Heart right ventricle (tissue), 16 donors: ENCODE measurements around the gene CPLX3. TPM values are rescaled to one million over a fixed set of nuclear protein-coding genes. Genes with fewer than 3 reads are reported as not detected.

ENCODE experiments used
- ATAC-seq, 8 donors: fragments of 200-7000 bp; cut with Tn5 transposase; one replicate each; pipeline ENCODE4 v1.9.1; 2020; ENCODE audit warnings: mild to moderate bottlenecking in 8 of 8, moderate library complexity in 8 of 8, moderate number of reproducible peaks in 1 of 8
- DNase-seq, 2 donors: peaks; one replicate each; pipeline ENCODE4 v3.0.0-alpha.2; 2020
- H3K27ac ChIP-seq, 10 donors: fragments of 200-600 bp; sonication (generic) in 2 of 10; one replicate each; pipeline versions ENCODE4 v1.5.0 to v1.8.0; 2020 to 2022; ENCODE audit warnings: mild to moderate bottlenecking in 3 of 10
- H3K27me3 ChIP-seq, 7 donors: fragments of 200-600 bp; one replicate each; pipeline ENCODE4 v1.8.0; 2021 to 2022; ENCODE audit warnings: mild to moderate bottlenecking in 2 of 7
- H3K36me3 ChIP-seq, 9 donors: fragments of 200-600 bp; sonication (generic) in 1 of 9; one replicate each; pipeline versions ENCODE4 v1.5.0 to v1.8.0; 2020 to 2022; ENCODE audit warnings: mild to moderate bottlenecking in 2 of 9
- H3K4me1 ChIP-seq, 9 donors: fragments of 200-600 bp; sonication (generic) in 1 of 9; one replicate each; pipeline versions ENCODE4 v1.5.0 to v1.8.0; 2020 to 2022; ENCODE audit warnings: mild to moderate bottlenecking in 4 of 9
- H3K4me3 ChIP-seq, 10 donors: fragments of 200-600 bp; sonication (generic) in 2 of 10; one replicate each; pipeline versions ENCODE4 v1.5.0 to v1.8.0; 2020 to 2022; ENCODE audit warnings: mild to moderate bottlenecking in 7 of 10, moderate library complexity in 2 of 10
- H3K9me3 ChIP-seq, 11 donors: fragments of 200-600 bp in 10 of 11; sonication (generic) in 2 of 11; one replicate each; pipeline versions ENCODE4 v1.5.0 to v1.8.0; 2013 to 2022; ENCODE audit warnings: mild to moderate bottlenecking in 2 of 11, control low read depth in 1 of 11, moderate library complexity in 1 of 11
- WGBS, 2 donors: extraction: QIAGEN DNeasy Blood & Tissue Kit; methylation state at CpG; one replicate each; pipeline ENCODE4 v1.1.7; 2013; ENCODE audit warnings: inconsistent platforms in 1 of 2; 5-methylcytosine and 5-hydroxymethylcytosine counted together
- intact Hi-C, 10 donors: fragments of 100-400 bp; cut with DNase I; formaldehyde crosslinking; loops; one replicate each; pipeline versions ENCODE4 v1.11.1 to v1.14.2; 2022
- polyA plus RNA-seq, 2 donors: library from polyadenylated mRNA; stranded (reverse); fragments of 200-250 nt; gene quantifications; one replicate each; pipeline ENCODE4 v1.2.3, GENCODE V29; 2013
- total RNA-seq, 10 donors: library from RNA; stranded (reverse); fragmentation: NEBNext Ultra II Directional in 3 of 10; extraction: Animal tissue kit (Norgen Biotek cat#: 25700) in 3 of 10; gene quantifications; one replicate each; pipeline versions ENCODE4 v1.2.1 to v1.2.4, GENCODE V29; 2021 to 2023
- TF ChIP-seq, protein P1 (sequence below), 9 donors: fragments of 200-600 bp; sonication (generic) in 2 of 9; IDR thresholded peaks; one replicate each; pipeline versions ENCODE4 v1.5.0 to v1.8.0; 2021 to 2022; ENCODE audit warnings: antibody characterized with exemption in 9 of 9, mild to moderate bottlenecking in 5 of 9, moderate library complexity in 1 of 9
- donor health status: Arrhythmogenic right ventricular cardiomyopathy.
- donor health status: ischemic (EF 13 %, LVEDD 7.1; RV severe dilation, severe dysfunction).
- donor health status: healthy with polysubstance abuse.
- donor health status: DM: no; HTN: yes; CAD: no.
- donor health status: DM: no; HTN: no; CAD: no.
- donor health status: ischemic (EF 25% LVEDD 6.9; RV normal size, moderate dysfunction).
- donor health status: ischemic (EF 25% LVEDD 5.7; RV mildly dilated, moderate dysfunction).
- donor health status: healthy.
- donor health status: DM: yes; HTN: yes; CAD: no.
- donor health status: Ischemic cardiomyopathy.
- donor health status: ischemic (EF 35%, LVEDD 5.7; RV mildly dilated, moderate dysfunction).
- donor health status: nonischemic (EF 11% LVEDD 7.7; RV severe dilation, severe dysfunction).
- donor health status: DM: yes; HTN: yes; CAD: no.
- donor health status: PGD.
- donor health status: ischemic (EF 29% LVEDD 5.4; RV normal size, mild dysfunction).
- donor health status: nonischemic (EF 23%, LVEDD 6.1; RV moderate dilation, normal function).

The CPLX3 gene
- total and polyA plus RNA-seq, 12 donors: 0.04 to 14.6 (median 1.3) TPM; not detected in 1

DNA sequence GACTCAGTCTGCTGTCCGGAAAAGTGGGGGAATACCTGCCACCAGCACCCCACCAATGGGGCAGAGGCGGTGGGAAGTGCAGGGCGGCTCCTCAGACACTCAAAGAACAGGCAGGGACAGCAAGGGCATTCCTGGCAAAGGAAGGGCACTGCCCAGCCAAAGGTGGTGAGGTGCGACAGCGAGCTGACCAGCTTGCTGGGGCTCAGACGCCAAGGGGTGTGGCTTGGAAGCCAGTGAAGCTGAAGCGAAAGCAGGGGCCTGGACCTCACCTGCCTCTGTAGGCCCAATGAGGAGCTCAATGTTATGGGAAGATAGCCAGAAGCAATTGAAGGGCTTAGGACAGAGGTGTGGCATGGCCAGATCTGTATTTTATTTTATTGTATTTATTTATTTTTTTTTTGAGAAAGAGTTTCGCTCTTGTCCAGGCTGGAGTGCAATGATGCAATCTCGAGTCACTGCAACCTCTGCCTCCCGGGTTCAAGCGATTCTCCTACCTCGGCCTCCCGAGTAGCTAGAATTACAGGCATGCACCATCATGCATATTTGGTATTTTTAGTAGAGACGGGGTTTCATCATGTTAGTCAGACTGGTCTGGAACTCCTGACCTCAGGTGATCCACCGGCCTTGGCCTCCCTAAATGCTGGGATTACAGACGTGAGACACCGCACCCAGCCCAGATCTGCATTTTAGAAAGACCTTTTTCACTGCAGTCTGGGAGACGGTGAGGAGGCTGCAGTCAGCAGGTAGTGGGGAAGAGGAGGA is 18.2 kb upstream of the CPLX3 start:
- Histone ChIP-seq H3K27ac (no peak overlapping the region), H3K4me3 (no peak overlapping the region), H3K36me3 (peaks cover 0 to 18% (median 10%) of the 10 kb centered on the region in 9 donors), H3K9me3 (no peaks in the 10 kb centered on the region), H3K27me3 (no peaks in the 10 kb centered on the region), H3K4me1 (peaks cover 0 to 8% (median 0%) of the 10 kb centered on the region in 9 donors)
- intact Hi-C loops: loop anchor here in 2 of 10 donors (5.0 kb wide), 1 partner anchor 36 kb away; no protein-coding TSS in a partner anchor
- TF ChIP-seq, protein P1, sequence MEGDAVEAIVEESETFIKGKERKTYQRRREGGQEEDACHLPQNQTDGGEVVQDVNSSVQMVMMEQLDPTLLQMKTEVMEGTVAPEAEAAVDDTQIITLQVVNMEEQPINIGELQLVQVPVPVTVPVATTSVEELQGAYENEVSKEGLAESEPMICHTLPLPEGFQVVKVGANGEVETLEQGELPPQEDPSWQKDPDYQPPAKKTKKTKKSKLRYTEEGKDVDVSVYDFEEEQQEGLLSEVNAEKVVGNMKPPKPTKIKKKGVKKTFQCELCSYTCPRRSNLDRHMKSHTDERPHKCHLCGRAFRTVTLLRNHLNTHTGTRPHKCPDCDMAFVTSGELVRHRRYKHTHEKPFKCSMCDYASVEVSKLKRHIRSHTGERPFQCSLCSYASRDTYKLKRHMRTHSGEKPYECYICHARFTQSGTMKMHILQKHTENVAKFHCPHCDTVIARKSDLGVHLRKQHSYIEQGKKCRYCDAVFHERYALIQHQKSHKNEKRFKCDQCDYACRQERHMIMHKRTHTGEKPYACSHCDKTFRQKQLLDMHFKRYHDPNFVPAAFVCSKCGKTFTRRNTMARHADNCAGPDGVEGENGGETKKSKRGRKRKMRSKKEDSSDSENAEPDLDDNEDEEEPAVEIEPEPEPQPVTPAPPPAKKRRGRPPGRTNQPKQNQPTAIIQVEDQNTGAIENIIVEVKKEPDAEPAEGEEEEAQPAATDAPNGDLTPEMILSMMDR (IDR thresholded peaks at IDR 0.05): no peak
- WGBS, 2 donors: 72 to 77% methylated on average over 18 of the region's 18 CpGs
- ATAC-seq (peak in 7 of 8 donors; percentile 26 to 43 (median 36)), DNase-seq (peak in 1 of 2 donors; percentile 62)

DNA sequence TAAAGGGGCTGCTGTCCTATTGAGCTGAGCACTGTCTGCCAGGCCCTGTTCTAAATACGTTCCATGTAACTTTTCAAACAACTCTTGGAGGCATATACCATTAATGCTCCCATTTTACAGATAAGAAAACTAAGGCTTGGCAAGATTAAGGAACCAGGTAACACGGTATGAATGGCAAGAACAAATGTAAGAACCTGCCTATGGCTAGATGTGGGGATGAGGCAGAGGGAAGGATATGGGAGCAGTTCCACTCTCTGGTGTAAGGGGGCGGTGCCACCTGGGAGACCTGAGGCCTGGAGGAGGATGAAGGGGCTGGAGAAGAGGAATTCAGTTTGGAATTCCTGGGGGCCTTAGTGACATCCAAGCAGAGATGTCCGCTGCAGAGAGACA is 17.6 kb upstream of the CPLX3 start:
- WGBS, 2 donors: 61 to 70% methylated on average over 4 of the region's 4 CpGs
- Histone ChIP-seq H3K4me1 (peaks cover 0 to 8% (median 0%) of the 10 kb centered on the region in 9 donors), H3K4me3 (no peak overlapping the region), H3K9me3 (no peaks in the 10 kb centered on the region), H3K36me3 (peaks cover 0 to 12% (median 5%) of the 10 kb centered on the region in 9 donors), H3K27me3 (no peaks in the 10 kb centered on the region), H3K27ac (no peak overlapping the region)
- no peak for DNase-seq
- TF ChIP-seq, protein P1 (IDR thresholded peaks at IDR 0.05): no peak
- no peak for ATAC-seq
- intact Hi-C loops: loop anchor here in 2 of 10 donors (5.0 kb wide), 1 partner anchor 37 kb away; no protein-coding TSS in a partner anchor

DNA sequence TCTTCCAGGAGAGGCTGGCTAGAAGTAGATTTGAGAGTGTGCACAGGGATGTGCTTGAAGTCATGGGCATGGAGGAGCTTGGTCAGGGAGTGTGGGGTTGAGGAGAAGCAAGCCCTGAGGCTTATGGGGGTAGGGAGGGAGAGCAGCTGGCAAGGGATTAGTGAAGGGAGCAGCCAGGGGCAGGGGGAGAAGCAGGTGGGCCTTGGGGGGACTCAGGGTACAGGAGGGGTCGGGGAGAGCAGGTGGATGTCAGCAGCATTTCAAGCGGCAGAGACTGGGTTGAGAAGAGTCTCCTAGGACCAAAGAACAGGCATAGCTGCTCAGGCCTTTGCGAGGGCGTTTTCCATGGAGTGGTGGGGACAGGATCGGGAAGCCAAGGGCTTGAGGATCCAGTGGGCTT is 17.2 kb upstream of the CPLX3 start:
- Histone ChIP-seq H3K4me1 (peaks cover 0 to 8% (median 0%) of the 10 kb centered on the region in 9 donors), H3K4me3 (no peak overlapping the region), H3K27me3 (no peaks in the 10 kb centered on the region), H3K9me3 (no peaks in the 10 kb centered on the region), H3K36me3 (peaks cover 0 to 8% (median under 1%) of the 10 kb centered on the region in 9 donors), H3K27ac (no peak overlapping the region)
- no peak for ATAC-seq
- intact Hi-C loops: loop anchor here in 2 of 10 donors (5.0 kb wide), 1 partner anchor 37 kb away; no protein-coding TSS in a partner anchor
- TF ChIP-seq, protein P1 (IDR thresholded peaks at IDR 0.05): no peak
- no peak for DNase-seq
- WGBS, 2 donors: 77 to 78% methylated on average over 5 of the region's 5 CpGs

DNA sequence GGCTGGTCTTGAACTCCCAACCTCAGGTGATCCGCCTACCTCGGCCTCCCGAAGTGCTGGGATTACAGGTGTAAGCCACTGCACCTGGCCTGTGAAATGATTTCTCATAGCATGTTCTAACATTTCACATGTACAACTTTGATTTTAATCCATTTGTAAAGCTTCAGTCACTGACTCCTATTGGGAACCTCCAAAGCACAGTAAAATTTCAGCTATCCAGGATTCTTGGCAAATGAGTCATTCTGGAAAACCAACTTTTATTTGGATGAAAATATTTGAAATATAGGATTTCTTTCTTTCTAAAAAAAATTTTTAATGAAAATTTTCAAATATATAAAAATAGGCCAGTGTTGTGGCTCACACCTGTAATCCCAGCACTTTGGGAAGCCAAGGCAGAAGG is 16.5 kb upstream of the CPLX3 start:
- Histone ChIP-seq H3K4me1 (peaks cover 0 to 13% (median 4%) of the 10 kb centered on the region in 9 donors), H3K4me3 (no peak overlapping the region), H3K27ac (no peak overlapping the region), H3K27me3 (no peaks in the 10 kb centered on the region), H3K9me3 (no peaks in the 10 kb centered on the region), H3K36me3 (peaks cover 0 to 1% (median 0%) of the 10 kb centered on the region in 9 donors)
- no peak for ATAC-seq
- WGBS, 2 donors: 92 to 96% methylated on average over 3 of the region's 3 CpGs
- intact Hi-C loops: loop anchor here in 2 of 10 donors (5.0 kb wide), 1 partner anchor 38 kb away; no protein-coding TSS in a partner anchor
- TF ChIP-seq, protein P1 (IDR thresholded peaks at IDR 0.05): no peak
- no peak for DNase-seq
